H9 (cell line): ENCODE results near the gene C13orf46. TPM values are rescaled to one million over a fixed set of nuclear protein-coding genes. Genes with fewer than 3 reads are reported as not detected.

Source experiments
- DNase-seq: peaks from one replicate; pipeline ENCODE4 v3.0.0-alpha.2; 2017
- H2AFZ ChIP-seq: one replicate; pipeline ENCODE4 v1.6.1; 2013; ENCODE audit warnings: mild to moderate bottlenecking, low read length, control low read depth, moderate library complexity
- H2AK5ac ChIP-seq: 2 replicates; pipeline ENCODE4 v1.6.1; 2013; ENCODE audit warnings: low read length, control low read depth, mixed read lengths; ENCODE audit not compliant: insufficient read length
- H2BK120ac ChIP-seq: one replicate; pipeline ENCODE4 v1.6.1; 2013; ENCODE audit warnings: low read depth, mild to moderate bottlenecking, low read length, control low read depth, inconsistent platforms; ENCODE audit not compliant: poor library complexity, severe bottlenecking
- H2BK12ac ChIP-seq: 2 replicates; pipeline ENCODE4 v1.6.1; 2013; ENCODE audit warnings: low read length, control low read depth, mixed read lengths, low read depth; ENCODE audit not compliant: insufficient read length
- H2BK15ac ChIP-seq: 2 replicates; pipeline ENCODE4 v1.6.1; 2013; ENCODE audit warnings: low read depth, low read length, control low read depth
- H2BK20ac ChIP-seq: one replicate; pipeline ENCODE4 v1.6.1; 2013; ENCODE audit warnings: low read depth, mild to moderate bottlenecking, low read length, control low read depth, inconsistent platforms; ENCODE audit not compliant: poor library complexity, severe bottlenecking
- H2BK5ac ChIP-seq: 2 replicates; pipeline ENCODE4 v1.6.1; 2013; ENCODE audit warnings: low read length, control low read depth, mixed read lengths; ENCODE audit not compliant: insufficient read length
- H3K14ac ChIP-seq: 2 replicates; pipeline ENCODE4 v1.6.1; 2013; ENCODE audit warnings: low read length, control low read depth; ENCODE audit not compliant: insufficient read depth
- H3K18ac ChIP-seq: 2 replicates; pipeline ENCODE4 v1.6.1; 2013; ENCODE audit warnings: low read depth, mild to moderate bottlenecking, mixed read lengths, low read length, control low read depth; ENCODE audit not compliant: insufficient read length
- H3K23ac ChIP-seq: 2 replicates; pipeline ENCODE4 v1.6.1; 2013; ENCODE audit warnings: low read length, control low read depth, mixed read lengths, low read depth; ENCODE audit not compliant: insufficient read length
- H3K23me2 ChIP-seq: 2 replicates; pipeline ENCODE4 v1.6.1; 2013; ENCODE audit warnings: low read depth, mild to moderate bottlenecking, mixed read lengths, low read length, control low read depth; ENCODE audit not compliant: insufficient read length, poor library complexity, severe bottlenecking
- H3K27ac ChIP-seq: 2 replicates; pipeline ENCODE4 v1.5.1; 2013; ENCODE audit warnings: low read length, control low read depth, mixed read lengths, low read depth; ENCODE audit not compliant: insufficient read length
- H3K27me3 ChIP-seq: 2 replicates; pipeline ENCODE4 v1.6.1; 2013; ENCODE audit warnings: low read length, control low read depth, inconsistent platforms; ENCODE audit not compliant: insufficient read depth
- H3K4ac ChIP-seq: 2 replicates; pipeline ENCODE4 v1.6.1; 2013; ENCODE audit warnings: low read depth, mild to moderate bottlenecking, control low read depth, inconsistent platforms, low read length, moderate library complexity
- H3K4me1 ChIP-seq: 2 replicates; pipeline ENCODE4 v1.6.1; 2013; ENCODE audit warnings: low read length, control low read depth, inconsistent platforms; ENCODE audit not compliant: insufficient read depth
- H3K4me2 ChIP-seq: 2 replicates; pipeline ENCODE4 v1.6.1; 2013; ENCODE audit warnings: low read length, control low read depth, mixed read lengths; ENCODE audit not compliant: insufficient read length, insufficient read depth
- H3K56ac ChIP-seq: 2 replicates; pipeline ENCODE4 v1.6.1; 2013; ENCODE audit warnings: low read depth, mild to moderate bottlenecking, mixed read lengths, low read length, control low read depth; ENCODE audit not compliant: insufficient read length
- H3K79me1 ChIP-seq: 2 replicates; pipeline ENCODE4 v1.6.1; 2013; ENCODE audit warnings: low read depth, mild to moderate bottlenecking, moderate library complexity, low read length, control low read depth, inconsistent platforms; ENCODE audit not compliant: insufficient read depth, poor library complexity, severe bottlenecking
- H3K79me2 ChIP-seq: 2 replicates; pipeline ENCODE4 v1.6.1; 2013; ENCODE audit warnings: low read length, control low read depth, inconsistent platforms; ENCODE audit not compliant: insufficient read depth
- H3K9ac ChIP-seq: 2 replicates; pipeline ENCODE4 v1.6.1; 2013; ENCODE audit warnings: low read length, control low read depth, mixed read lengths; ENCODE audit not compliant: insufficient read length; ENCODE audit errors: extremely low read depth
- H3K9me3 ChIP-seq: one replicate; pipeline ENCODE4 v1.6.1; 2013; ENCODE audit warnings: low read depth, low read length, inconsistent platforms; ENCODE audit not compliant: control insufficient read depth
- H3T11ph ChIP-seq: one replicate; pipeline ENCODE4 v1.6.1; 2013; ENCODE audit warnings: mild to moderate bottlenecking, low read length, control low read depth, inconsistent platforms
- H4K20me1 ChIP-seq: one replicate; pipeline ENCODE4 v1.6.1; 2013; ENCODE audit not compliant: control insufficient read depth, insufficient read length, insufficient read depth
- H4K5ac ChIP-seq: 2 replicates; pipeline ENCODE4 v1.6.1; 2013; ENCODE audit warnings: low read depth, mild to moderate bottlenecking, mixed read lengths, low read length, control low read depth; ENCODE audit not compliant: insufficient read length
- H4K8ac ChIP-seq: replicated peaks from 2 replicates; pipeline ENCODE4 v1.6.1; 2013; ENCODE audit warnings: low read length, control low read depth, mixed read lengths, low read depth; ENCODE audit not compliant: insufficient read length
- H4K91ac ChIP-seq: 2 replicates; pipeline ENCODE4 v1.6.1; 2013; ENCODE audit warnings: low read depth, mild to moderate bottlenecking, moderate library complexity, mixed read lengths, low read length, control low read depth; ENCODE audit not compliant: insufficient read length
- H3K27ac Mint-ChIP-seq, 3 experiments: 2 replicates in 2 of 3; 3 replicates in 1 of 3; pipeline ENCODE4 v1.8.0; 2020 to 2021; ENCODE audit warnings: mixed read lengths in 3 of 3, mild to moderate bottlenecking in 1 of 3, moderate library complexity in 1 of 3
- H3K27me3 Mint-ChIP-seq: 2 replicates; pipeline ENCODE4 v1.8.0; 2021; ENCODE audit warnings: low read depth, mild to moderate bottlenecking, moderate library complexity, mixed read lengths
- H3K36me3 Mint-ChIP-seq, 3 experiments: 2 replicates in 2 of 3; 3 replicates in 1 of 3; pipeline ENCODE4 v1.8.0; 2020 to 2021; ENCODE audit warnings: low read depth in 3 of 3, mixed read lengths in 3 of 3; ENCODE audit not compliant: insufficient read depth in 1 of 3
- H3K4me1 Mint-ChIP-seq, 2 experiments: 2 replicates each; pipeline ENCODE4 v1.8.0; 2020; ENCODE audit warnings: mixed read lengths in 2 of 2
- H3K4me3 Mint-ChIP-seq, 2 experiments: 2 replicates in 1 of 2; 3 replicates in 1 of 2; pipeline ENCODE4 v1.8.0; 2020 to 2021; ENCODE audit warnings: mild to moderate bottlenecking in 2 of 2, mixed read lengths in 2 of 2, moderate library complexity in 1 of 2
- H3K9me3 Mint-ChIP-seq, 2 experiments: 2 replicates in 1 of 2; 3 replicates in 1 of 2; pipeline ENCODE4 v1.8.0; 2020; ENCODE audit warnings: mild to moderate bottlenecking in 2 of 2, mixed read lengths in 2 of 2, moderate library complexity in 1 of 2
- CTCF ChIP-seq: fragments of 200-600 bp; sonication (generic); conservative IDR thresholded peaks from 3 replicates; pipeline ENCODE4 v1.8.0; 2021; ENCODE audit warnings: antibody characterized with exemption, mild to moderate bottlenecking
- WGBS: extraction: QIAGEN DNeasy Blood & Tissue Kit; methylation state at CpG from one replicate; pipeline ENCODE4 v1.1.7; 2013; ENCODE audit warnings: missing lambda C conversion rate, low lambda C conversion rate, mixed read lengths; ENCODE audit not compliant: insufficient read length; ENCODE audit errors: extremely low coverage; 5-methylcytosine and 5-hydroxymethylcytosine counted together
- total RNA-seq: library from RNA; stranded (reverse); gene quantifications from 2 replicates; pipeline ENCODE4 v1.2.1, GENCODE V29; 2021

Gene C13orf46
- total RNA-seq, 1 experiment from 2014 or later, result 0.55 TPM

GRCh38 chr13:114005206-114005724 is 31.4 kb upstream of the C13orf46 start:
- Histone ChIP-seq H3K18ac (no peak overlapping the region), H4K5ac (no peak overlapping the region), H3K4me2 (no peak overlapping the region), H3K27me3 (no peaks in the 10 kb centered on the region), H4K20me1 (no peaks in the 10 kb centered on the region), H2BK15ac (no peak overlapping the region), H2AK5ac (no peak overlapping the region), H4K8ac (no peak overlapping the region), H2BK12ac (no peak overlapping the region), H2AFZ (no peak overlapping the region), H2BK5ac (no peak overlapping the region), H2BK120ac (no peak overlapping the region), H3K9ac (no peak overlapping the region), H3K4ac (no peak overlapping the region), H3T11ph (no peak overlapping the region), H3K23ac (no peak overlapping the region), H3K56ac (no peak overlapping the region), H3K79me1 (no peaks in the 10 kb centered on the region), H4K91ac (no peak overlapping the region), H3K14ac (no peak overlapping the region), H3K27ac (no peak overlapping the region), H3K9me3 (no peaks in the 10 kb centered on the region), H3K79me2 (no peaks in the 10 kb centered on the region), H3K23me2 (no peaks in the 10 kb centered on the region), H2BK20ac (no peak overlapping the region), H3K4me1 (no peaks in the 10 kb centered on the region)
- no CpG with 5 or more reads among the region's 15 CpGs for WGBS
- Mint-ChIP-seq H3K9me3 (no peaks in the 10 kb centered on the region), H3K27ac (peak overlapping the region in 1 of 3 experiments; percentile 88; a peak in 2 of 7 replicates), H3K36me3 (peaks cover 5 to 6% (median 5%) of the 10 kb centered on the region in 3 experiments; a peak in 6 of 7 replicates), H3K4me1 (0 out of 4 replicates have a peak, but pooled peaks cover 0 to 4% of the 10 kb centered on the region in 2 experiments), H3K4me3 (no peak overlapping the region), H3K27me3 (no peaks in the 10 kb centered on the region)
- TF ChIP-seq CTCF, result no peak
- DNase-seq, result no peak
